ENCODE data around the gene MOCOS.
"Not testable (repeated sequence)": the region's sequence is repeated elsewhere in the genome, so short reads cannot be mapped to it uniquely, and the experiment has no call there.

Gene MOCOS

GRCh38 chr18:36187193-36187825 is at the start of gene MOCOS:
Gene MOCOS (plus strand): TSS chr18:36187497. CDS start chr18:36187540, 43 bp downstream.
- in situ Hi-C loops (cut with HindIII; ENCODE audit: low sequenced_read_pairs): no loop called here

GRCh38 chr18:36139245-36139644 is 48.1 kb upstream of the MOCOS start:
- in situ Hi-C loops (cut with HindIII; ENCODE audit: low sequenced_read_pairs): no loop called here

GRCh38 chr18:36141576-36141975 is 45.7 kb upstream of the MOCOS start:
- in situ Hi-C loops (cut with HindIII; ENCODE audit: low sequenced_read_pairs): no loop called here

- in situ Hi-C loops (cut with HindIII; ENCODE audit: low sequenced_read_pairs): no loop called here
Measured at GRCh38 chr18:36142751-36143150, 44.5 kb upstream of the MOCOS start.

- in situ Hi-C loops (cut with HindIII; ENCODE audit: low sequenced_read_pairs): no loop called here
Measured at GRCh38 chr18:36143391-36143790, 43.9 kb upstream of the MOCOS start.

GRCh38 chr18:36149514-36150289 is 37.6 kb upstream of the MOCOS start:
- in situ Hi-C loops (cut with HindIII; ENCODE audit: low sequenced_read_pairs): no loop called here

- in situ Hi-C loops (cut with HindIII; ENCODE audit: low sequenced_read_pairs): no loop called here
Measured at GRCh38 chr18:36152781-36153180, 34.5 kb upstream of the MOCOS start.

- in situ Hi-C loops (cut with HindIII; ENCODE audit: low sequenced_read_pairs): no loop called here
Measured at GRCh38 chr18:36153203-36153602, 34.1 kb upstream of the MOCOS start.

- in situ Hi-C loops (cut with HindIII; ENCODE audit: low sequenced_read_pairs): no loop called here
Measured at GRCh38 chr18:36153771-36154170, 33.5 kb upstream of the MOCOS start.

- in situ Hi-C loops (cut with HindIII; ENCODE audit: low sequenced_read_pairs): no loop called here
Measured at GRCh38 chr18:36155851-36156757, 31.2 kb upstream of the MOCOS start.

- in situ Hi-C loops (cut with HindIII; ENCODE audit: low sequenced_read_pairs): no loop called here
Measured at GRCh38 chr18:36157441-36157840, 29.9 kb upstream of the MOCOS start.

- in situ Hi-C loops (cut with HindIII; ENCODE audit: low sequenced_read_pairs): no loop called here
Measured at GRCh38 chr18:36158266-36158867, 28.9 kb upstream of the MOCOS start.

GRCh38 chr18:36160959-36161371 is 26.3 kb upstream of the MOCOS start:
- in situ Hi-C loops (cut with HindIII; ENCODE audit: low sequenced_read_pairs): no loop called here

GRCh38 chr18:36162981-36163380 is 24.3 kb upstream of the MOCOS start:
- in situ Hi-C loops (cut with HindIII; ENCODE audit: low sequenced_read_pairs): no loop called here

- in situ Hi-C loops (cut with HindIII; ENCODE audit: low sequenced_read_pairs): no loop called here
Measured at GRCh38 chr18:36167692-36168218, 19.5 kb upstream of the MOCOS start.

GRCh38 chr18:36168296-36168695 is 19.0 kb upstream of the MOCOS start:
- in situ Hi-C loops (cut with HindIII; ENCODE audit: low sequenced_read_pairs): not testable (repeated sequence)

GRCh38 chr18:36169938-36170337 is 17.4 kb upstream of the MOCOS start:
- in situ Hi-C loops (cut with HindIII; ENCODE audit: low sequenced_read_pairs): no loop called here

GRCh38 chr18:36175481-36175880 is 11.8 kb upstream of the MOCOS start:
- in situ Hi-C loops (cut with HindIII; ENCODE audit: low sequenced_read_pairs): no loop called here

- in situ Hi-C loops (cut with HindIII; ENCODE audit: low sequenced_read_pairs): no loop called here
Measured at GRCh38 chr18:36176177-36176584, 11.1 kb upstream of the MOCOS start.

- in situ Hi-C loops (cut with HindIII; ENCODE audit: low sequenced_read_pairs): no loop called here
Measured at GRCh38 chr18:36176711-36177110, 10.6 kb upstream of the MOCOS start.

- in situ Hi-C loops (cut with HindIII; ENCODE audit: low sequenced_read_pairs): no loop called here
Measured at GRCh38 chr18:36177913-36178312, 9.4 kb upstream of the MOCOS start.

Measured in endothelial cell of hepatic sinusoid (primary cell).